ENCODE data around the gene GNPTAB. TPM values are rescaled to one million over a fixed set of nuclear protein-coding genes. Genes with fewer than 3 reads are reported as not detected.
A peak's percentile ranks its signal among the peaks of the same experiment; 100 is the strongest.

The GNPTAB gene
- total and polyA plus RNA-seq, 11 donors = 18.0 to 61.2 (median 44.9) TPM

DNA sequence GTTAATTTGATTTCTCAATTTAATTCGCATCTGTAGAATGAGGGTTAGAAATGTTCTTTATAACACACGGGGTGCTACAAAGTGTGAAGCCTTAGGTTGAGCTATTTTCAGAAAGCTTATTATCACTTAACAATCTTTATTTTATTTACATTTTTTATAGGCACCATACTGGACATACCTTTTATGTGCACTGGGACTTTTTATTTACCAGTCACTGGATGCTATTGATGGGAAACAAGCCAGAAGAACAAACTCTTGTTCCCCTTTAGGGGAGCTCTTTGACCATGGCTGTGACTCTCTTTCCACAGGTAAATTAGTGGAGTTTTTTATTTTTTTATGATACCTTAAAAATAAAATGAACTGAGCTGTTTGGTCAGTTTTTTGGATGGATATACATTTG, 116.8 kb downstream of the GNPTAB start:
- intact Hi-C loops (cut with DNase I) = no loop called here
- no peak for DNase-seq
- Histone ChIP-seq H3K9me3 (no peaks in the 10 kb centered on the region), H3K27me3 (no peaks in the 10 kb centered on the region), H3K27ac (peak overlapping the region in 11 of 12 donors; percentile 30 to 74 (median 53)), H3K36me3 (peaks cover 0 to 22% (median 3%) of the 10 kb centered on the region in 9 donors), H3K4me1 (peaks cover 0 to 42% (median 22%) of the 10 kb centered on the region in 12 donors), H3K4me3 (no peak overlapping the region)
- no peak for TF ChIP-seq POLR2A (IDR thresholded peaks at IDR 0.05)
- TF ChIP-seq, protein P1, sequence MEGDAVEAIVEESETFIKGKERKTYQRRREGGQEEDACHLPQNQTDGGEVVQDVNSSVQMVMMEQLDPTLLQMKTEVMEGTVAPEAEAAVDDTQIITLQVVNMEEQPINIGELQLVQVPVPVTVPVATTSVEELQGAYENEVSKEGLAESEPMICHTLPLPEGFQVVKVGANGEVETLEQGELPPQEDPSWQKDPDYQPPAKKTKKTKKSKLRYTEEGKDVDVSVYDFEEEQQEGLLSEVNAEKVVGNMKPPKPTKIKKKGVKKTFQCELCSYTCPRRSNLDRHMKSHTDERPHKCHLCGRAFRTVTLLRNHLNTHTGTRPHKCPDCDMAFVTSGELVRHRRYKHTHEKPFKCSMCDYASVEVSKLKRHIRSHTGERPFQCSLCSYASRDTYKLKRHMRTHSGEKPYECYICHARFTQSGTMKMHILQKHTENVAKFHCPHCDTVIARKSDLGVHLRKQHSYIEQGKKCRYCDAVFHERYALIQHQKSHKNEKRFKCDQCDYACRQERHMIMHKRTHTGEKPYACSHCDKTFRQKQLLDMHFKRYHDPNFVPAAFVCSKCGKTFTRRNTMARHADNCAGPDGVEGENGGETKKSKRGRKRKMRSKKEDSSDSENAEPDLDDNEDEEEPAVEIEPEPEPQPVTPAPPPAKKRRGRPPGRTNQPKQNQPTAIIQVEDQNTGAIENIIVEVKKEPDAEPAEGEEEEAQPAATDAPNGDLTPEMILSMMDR (IDR thresholded peaks at IDR 0.05) = no peak
- peak in 1 of 4 donors; percentile 23 for ATAC-seq
- 56 to 76% (median 66%) methylated on average over 2 of the region's 2 CpGs for WGBS, 4 donors

DNA sequence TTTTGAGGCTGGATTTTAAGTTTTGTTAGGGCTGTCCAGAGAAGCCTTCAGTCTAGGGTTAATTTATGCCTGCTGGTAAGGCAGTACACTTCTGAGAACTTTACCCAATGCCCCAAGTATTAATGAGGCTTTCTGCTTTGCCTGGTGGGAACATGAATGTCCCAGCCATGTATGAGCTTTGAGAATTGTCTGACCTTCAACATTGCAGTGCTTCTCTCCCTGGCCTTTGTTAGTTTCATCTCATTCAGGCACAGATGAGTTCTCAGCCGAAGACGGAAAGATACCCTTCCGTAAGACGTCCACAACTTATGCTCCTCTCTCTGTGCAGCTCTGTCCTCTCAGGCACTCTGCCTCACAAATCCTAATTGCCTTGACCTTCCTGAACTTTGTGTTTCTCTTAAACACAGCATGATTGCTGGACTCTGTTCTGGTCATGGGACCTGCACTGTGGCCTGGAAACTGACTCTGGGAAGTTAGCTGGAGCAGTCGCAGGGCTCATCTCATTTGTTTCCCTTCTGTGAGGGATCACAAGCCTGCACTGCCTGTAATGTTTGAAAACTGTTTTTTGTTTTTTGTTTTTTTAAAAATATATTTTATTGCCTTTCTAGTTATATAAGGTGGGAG, 117.6 kb downstream of the GNPTAB start:
- ATAC-seq = peak; percentile 82 to 93 (median 87)
- Histone ChIP-seq H3K27ac (peak overlapping the region; percentile 30 to 74 (median 50)), H3K9me3 (no peaks in the 10 kb centered on the region), H3K27me3 (no peaks in the 10 kb centered on the region), H3K4me3 (peak overlapping the region in 5 of 12 donors; percentile 6 to 38 (median 8)), H3K4me1 (peaks cover 0 to 42% (median 22%) of the 10 kb centered on the region in 12 donors), H3K36me3 (peaks cover 0 to 16% (median under 1%) of the 10 kb centered on the region in 9 donors)
- TF ChIP-seq POLR2A (IDR thresholded peaks at IDR 0.05) = no peak
- TF ChIP-seq, protein P1 (IDR thresholded peaks at IDR 0.05) = no peak
- DNase-seq = peak in 4 of 5 donors; percentile 31 to 55 (median 40)
- 19 to 40% (median 30%) methylated on average over 5 of the region's 5 CpGs for WGBS, 4 donors
- intact Hi-C loops (cut with DNase I) = no loop called here

DNA sequence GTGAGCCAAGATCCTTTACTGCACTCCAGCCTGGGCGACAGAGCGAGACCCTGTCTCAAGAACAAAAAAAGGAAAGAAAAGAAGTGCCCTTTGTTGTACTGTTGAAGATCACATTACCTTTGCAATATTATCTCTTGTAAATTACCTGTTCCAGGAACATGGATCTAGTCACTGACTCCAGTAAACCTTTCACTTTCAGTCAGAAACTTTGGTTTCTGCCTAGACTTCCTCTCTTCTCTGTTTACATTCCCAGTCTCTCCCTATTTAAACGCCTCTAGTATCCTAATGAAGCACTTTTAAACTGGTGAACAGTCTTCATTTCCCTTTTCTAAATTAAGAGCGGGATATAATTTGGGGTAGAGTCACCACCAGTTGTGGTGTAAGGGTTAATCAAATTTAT, 120.5 kb downstream of the GNPTAB start:
- H3K4me1 ChIP-seq = peaks cover 0 to 48% (median 23%) of the 10 kb centered on the region in 12 donors

DNA sequence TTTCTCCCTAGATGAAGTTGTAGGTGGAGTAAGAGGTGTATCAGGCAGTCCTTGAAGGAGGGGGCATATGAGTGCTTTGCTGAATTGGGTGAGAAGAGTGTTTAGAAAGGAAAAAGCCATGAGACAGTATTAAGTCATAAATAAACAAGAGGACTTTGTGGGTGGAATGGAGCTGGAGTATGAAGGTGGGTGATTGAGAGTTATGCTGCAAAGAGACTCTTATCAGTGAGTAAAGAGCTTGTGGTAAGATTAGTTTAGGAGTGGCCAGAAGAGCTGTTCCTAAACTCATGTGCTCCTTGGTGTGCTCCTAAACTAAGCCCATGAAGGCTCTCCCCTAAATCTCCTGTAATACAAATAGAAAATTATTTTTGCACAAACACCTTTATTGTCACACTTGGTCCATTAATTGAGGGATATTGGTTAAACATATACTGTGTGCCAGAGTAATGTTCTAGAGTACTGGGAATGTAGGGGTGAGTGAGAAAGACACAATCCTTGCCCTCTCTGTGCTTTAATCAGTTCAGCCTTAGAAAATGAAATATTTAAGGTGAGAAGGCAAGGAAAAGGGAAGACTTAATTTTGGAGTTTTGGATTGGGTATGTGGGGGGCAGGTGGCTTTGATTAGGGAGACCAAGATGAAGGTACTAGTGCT, 123.5 kb downstream of the GNPTAB start:
- Histone ChIP-seq H3K27ac (peak overlapping the region in 3 of 12 donors; percentile 6 to 22 (median 12)), H3K27me3 (no peaks in the 10 kb centered on the region), H3K9me3 (no peaks in the 10 kb centered on the region), H3K4me1 (peaks cover 0 to 32% (median 11%) of the 10 kb centered on the region in 12 donors), H3K4me3 (no peak overlapping the region), H3K36me3 (no peaks in the 10 kb centered on the region)
- intact Hi-C loops (cut with DNase I) = no loop called here
- DNase-seq (no peak), ATAC-seq (peak in 3 of 4 donors; percentile 31 to 66 (median 57))
- TF ChIP-seq, protein P1 (IDR thresholded peaks at IDR 0.05) = no peak
- no peak for TF ChIP-seq POLR2A (IDR thresholded peaks at IDR 0.05)

More for the DNA sequence above, 120.5 kb downstream of the GNPTAB start:
- H3K27me3 ChIP-seq = no peaks in the 10 kb centered on the region
- DNase-seq = no peak
- TF ChIP-seq POLR2A (IDR thresholded peaks at IDR 0.05) = no peak
- TF ChIP-seq, protein P1 (IDR thresholded peaks at IDR 0.05) = no peak
- no peak overlapping the region for H3K27ac ChIP-seq
- intact Hi-C loops (cut with DNase I) = no loop called here
- no peaks in the 10 kb centered on the region for H3K9me3 ChIP-seq
- no peak overlapping the region for H3K4me3 ChIP-seq
- no peaks in the 10 kb centered on the region for H3K36me3 ChIP-seq
- 86 to 94% (median 91%) methylated on average over 4 of the region's 4 CpGs for WGBS, 4 donors
- no peak for ATAC-seq
